K562 (cell line): Measurements from ENCODE around the gene GAL3ST3. TPM values are rescaled to one million over a fixed set of nuclear protein-coding genes. Genes with fewer than 3 reads are reported as not detected.

Source experiments
- BRD9 ChIP-seq: fragments of 450-650 bp; IDR thresholded peaks from 2 replicates; pipeline ENCODE4 v1.6.1; 2018; ENCODE audit warnings: low read depth; ENCODE audit not compliant: partially characterized antibody
- CBFB ChIP-seq: sonication (generic); formaldehyde crosslinking; IDR thresholded peaks from 2 replicates; pipeline ENCODE4 v1.4.0; 2020; ENCODE audit warnings: mild to moderate bottlenecking, missing genetic modification reagents
- HSF4 ChIP-seq: fragments of 250-450 bp; sonication (Bioruptor Pico); IDR thresholded peaks from 2 replicates; pipeline ENCODE4 v2.1.2; 2022; ENCODE audit warnings: mild to moderate bottlenecking, moderate library complexity, borderline replicate concordance
- KAT2B ChIP-seq: IDR thresholded peaks from one replicate; pipeline ENCODE4 v1.6.1; 2012; ENCODE audit warnings: low read depth, mild to moderate bottlenecking, control low read depth, inconsistent platforms, low read length, moderate library complexity
- MAFK ChIP-seq: IDR thresholded peaks from 2 replicates; pipeline ENCODE4 v1.6.1; 2011; ENCODE audit warnings: low read length, improper control_type of control experiment
- NFATC3 ChIP-seq: fragments of 450-650 bp; IDR thresholded peaks from 2 replicates; pipeline ENCODE4 v1.6.1; 2017; ENCODE audit warnings: mild to moderate bottlenecking
- NFIC ChIP-seq: fragments of 450-650 bp; IDR thresholded peaks from 2 replicates; pipeline ENCODE4 v1.6.1; 2017; ENCODE audit warnings: mild to moderate bottlenecking, inconsistent platforms
- NUFIP1 ChIP-seq: fragments of 450-650 bp; IDR thresholded peaks from 2 replicates; pipeline ENCODE4 v1.6.1; 2018; ENCODE audit not compliant: partially characterized antibody
- RBFOX2 ChIP-seq: fragments of 200-400 bp; formaldehyde crosslinking; IDR thresholded peaks from 2 replicates; pipeline ENCODE4 v1.6.1; 2017; ENCODE audit warnings: low read depth, mild to moderate bottlenecking, low read length, moderate library complexity
- STAG1 ChIP-seq: sonication (generic); formaldehyde crosslinking; IDR thresholded peaks from 2 replicates; pipeline ENCODE4 v1.5.0; 2020; ENCODE audit warnings: missing genetic modification reagents, borderline replicate concordance
- TAL1 ChIP-seq: fragments of 450-650 bp; IDR thresholded peaks from 2 replicates; pipeline ENCODE4 v1.6.1; 2016; ENCODE audit warnings: mild to moderate bottlenecking
- ZFP30 ChIP-seq: fragments of 250-450 bp; sonication (Bioruptor Pico); IDR thresholded peaks from 2 replicates; pipeline ENCODE4 v1.8.0; 2022; ENCODE audit warnings: moderate library complexity, mild to moderate bottlenecking, inconsistent platforms, borderline replicate concordance
- ZNF197 ChIP-seq: fragments of 200-800 bp; sonication (Bioruptor generic); IDR thresholded peaks from 2 replicates; pipeline ENCODE4 v1.6.1; 2016; ENCODE audit warnings: low read depth, missing genetic modification characterization, missing compliant biosample characterization
- ZNF232 ChIP-seq: sonication (generic); formaldehyde crosslinking; IDR thresholded peaks from 2 replicates; pipeline ENCODE4 v1.8.0; 2022; ENCODE audit warnings: mild to moderate bottlenecking, missing genetic modification reagents
- ZNF766 ChIP-seq: fragments of 200-800 bp; sonication (Bioruptor generic); conservative IDR thresholded peaks from 2 replicates; pipeline ENCODE4 v1.6.1; 2016; ENCODE audit warnings: missing genetic modification characterization, missing compliant biosample characterization
- polyA plus RNA-seq, 8 experiments: library from polyadenylated mRNA; depleted of rRNA in 4 of 8; stranded (reverse) in 5 of 8; unstranded in 3 of 8; fragments of >200 nt; fragmentation: Nextera tagmentation in 2 of 8; fragmentation: Illumina TruSeq in 1 of 8; extraction: Ambion mirVana in 2 of 8; extraction: Trizol in 1 of 8; gene quantifications; 2 replicates each; pipeline versions ENCODE4 v1.2.1 to v1.2.3, GENCODE V29; 2011 to 2014; ENCODE audit warnings: inconsistent platforms in 1 of 8, missing spikeins in 1 of 8
- total RNA-seq, 7 experiments: library from RNA; depleted of rRNA in 6 of 7; stranded (reverse); fragments of >200 nt in 6 of 7; fragmentation: Illumina TruSeq in 2 of 7; extraction: Trizol in 2 of 7; gene quantifications; 2 replicates each; pipeline versions ENCODE4 v1.2.1 to v1.2.3, GENCODE V29; 2011 to 2021; ENCODE audit warnings: low replicate concordance in 1 of 7
- TF ChIP-seq, protein P1 (sequence below), 2 experiments: IDR thresholded peaks in 1 of 2; conservative IDR thresholded peaks in 1 of 2; 2 replicates each; pipeline ENCODE4 v1.6.1; 2016; ENCODE audit warnings: low read depth in 2 of 2, mild to moderate bottlenecking in 1 of 2, missing compliant biosample characterization in 1 of 2, missing genetic modification characterization in 1 of 2, moderate library complexity in 1 of 2
- TF ChIP-seq, protein P2 (sequence below): fragments of 250-450 bp; sonication (Bioruptor Pico); IDR thresholded peaks from 2 replicates; pipeline ENCODE4 v1.8.0; 2021; ENCODE audit warnings: moderate library complexity, mild to moderate bottlenecking, inconsistent platforms
- TF ChIP-seq, protein P3 (sequence below), 2 experiments: fragments of 450-650 bp in 1 of 2; IDR thresholded peaks; 2 replicates each; pipeline ENCODE4 v1.6.1; 2011 to 2017; ENCODE audit warnings: low read depth in 2 of 2, antibody characterized with exemption in 1 of 2, borderline replicate concordance in 1 of 2, low read length in 1 of 2, mild to moderate bottlenecking in 1 of 2, mixed read lengths in 1 of 2; ENCODE audit not compliant: control insufficient read depth in 1 of 2
- TF ChIP-seq, protein P4 (sequence below), 3 experiments: fragments of 200-800 bp in 1 of 3; sonication (Bioruptor generic) in 1 of 3; sonication (generic) in 1 of 3; formaldehyde crosslinking in 1 of 3; IDR thresholded peaks; 2 replicates each; pipeline versions ENCODE4 v1.6.1 to v1.8.0; 2016 to 2022; ENCODE audit warnings: mild to moderate bottlenecking in 2 of 3, missing compliant biosample characterization in 2 of 3, missing genetic modification characterization in 2 of 3, missing genetic modification reagents in 1 of 3
- TF ChIP-seq, protein P5 (sequence below): fragments of 450-650 bp; formaldehyde crosslinking; IDR thresholded peaks from 2 replicates; pipeline ENCODE4 v1.4.0; 2020; ENCODE audit warnings: mild to moderate bottlenecking

The GAL3ST3 gene
- total and polyA plus RNA-seq, 9 of the 15 experiments (the other 6 are each of a cell fraction or from before 2014, with no cell fraction given), result not detected

DNA sequence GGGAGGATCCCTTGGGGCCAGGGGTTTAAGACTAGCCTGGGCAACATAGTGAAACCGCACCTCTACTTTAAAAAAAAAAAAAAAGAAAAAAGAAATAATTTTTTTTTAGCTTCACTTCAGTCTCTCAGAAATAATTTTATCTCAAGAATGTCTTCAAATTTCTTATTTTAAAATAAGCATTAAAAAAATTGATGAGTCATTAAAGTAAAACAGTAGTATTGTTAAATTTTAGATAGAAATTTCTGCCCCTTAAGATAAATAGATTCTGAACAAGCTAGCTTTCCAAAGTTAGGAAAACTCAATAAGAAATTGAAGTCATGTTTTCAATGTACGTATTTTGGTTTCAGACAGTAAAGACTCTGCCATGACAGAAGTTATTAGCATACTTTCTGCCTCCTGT lies 13.4 kb upstream of the GAL3ST3 start (continued):
- TF ChIP-seq STAG1 (CRISPR knock-in tag) (no peak), MAFK (peak; percentile 14; the same call in 1 of the 2 replicates), NUFIP1 (no peak), BRD9 (no peak), RBFOX2 (no peak), KAT2B (no peak), NFATC3 (no peak), ZNF766 (CRISPR knock-in tag) (no peak), ZNF232 (CRISPR knock-in tag) (no peak), CBFB (CRISPR knock-in tag) (no peak), ZFP30 (CRISPR knock-in tag) (no peak), HSF4 (CRISPR knock-in tag) (no peak), NFIC (no peak), ZNF197 (CRISPR knock-in tag) (no peak), TAL1 (no peak)
- TF ChIP-seq, protein P1, sequence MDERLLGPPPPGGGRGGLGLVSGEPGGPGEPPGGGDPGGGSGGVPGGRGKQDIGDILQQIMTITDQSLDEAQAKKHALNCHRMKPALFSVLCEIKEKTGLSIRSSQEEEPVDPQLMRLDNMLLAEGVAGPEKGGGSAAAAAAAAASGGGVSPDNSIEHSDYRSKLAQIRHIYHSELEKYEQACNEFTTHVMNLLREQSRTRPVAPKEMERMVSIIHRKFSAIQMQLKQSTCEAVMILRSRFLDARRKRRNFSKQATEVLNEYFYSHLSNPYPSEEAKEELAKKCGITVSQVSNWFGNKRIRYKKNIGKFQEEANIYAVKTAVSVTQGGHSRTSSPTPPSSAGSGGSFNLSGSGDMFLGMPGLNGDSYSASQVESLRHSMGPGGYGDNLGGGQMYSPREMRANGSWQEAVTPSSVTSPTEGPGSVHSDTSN (CRISPR knock-in tag; IDR thresholded peaks at IDR 0.05; ENCODE audit: low read depth), result no peak
- TF ChIP-seq, protein P1 (tag; conservative IDR thresholded peaks at IDR 0.05; ENCODE audit: low read depth), result no peak
- TF ChIP-seq, protein P2, sequence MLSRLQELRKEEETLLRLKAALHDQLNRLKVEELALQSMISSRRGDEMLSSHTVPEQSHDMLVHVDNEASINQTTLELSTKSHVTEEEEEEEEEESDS (CRISPR knock-in tag), result no peak
- TF ChIP-seq, protein P3, sequence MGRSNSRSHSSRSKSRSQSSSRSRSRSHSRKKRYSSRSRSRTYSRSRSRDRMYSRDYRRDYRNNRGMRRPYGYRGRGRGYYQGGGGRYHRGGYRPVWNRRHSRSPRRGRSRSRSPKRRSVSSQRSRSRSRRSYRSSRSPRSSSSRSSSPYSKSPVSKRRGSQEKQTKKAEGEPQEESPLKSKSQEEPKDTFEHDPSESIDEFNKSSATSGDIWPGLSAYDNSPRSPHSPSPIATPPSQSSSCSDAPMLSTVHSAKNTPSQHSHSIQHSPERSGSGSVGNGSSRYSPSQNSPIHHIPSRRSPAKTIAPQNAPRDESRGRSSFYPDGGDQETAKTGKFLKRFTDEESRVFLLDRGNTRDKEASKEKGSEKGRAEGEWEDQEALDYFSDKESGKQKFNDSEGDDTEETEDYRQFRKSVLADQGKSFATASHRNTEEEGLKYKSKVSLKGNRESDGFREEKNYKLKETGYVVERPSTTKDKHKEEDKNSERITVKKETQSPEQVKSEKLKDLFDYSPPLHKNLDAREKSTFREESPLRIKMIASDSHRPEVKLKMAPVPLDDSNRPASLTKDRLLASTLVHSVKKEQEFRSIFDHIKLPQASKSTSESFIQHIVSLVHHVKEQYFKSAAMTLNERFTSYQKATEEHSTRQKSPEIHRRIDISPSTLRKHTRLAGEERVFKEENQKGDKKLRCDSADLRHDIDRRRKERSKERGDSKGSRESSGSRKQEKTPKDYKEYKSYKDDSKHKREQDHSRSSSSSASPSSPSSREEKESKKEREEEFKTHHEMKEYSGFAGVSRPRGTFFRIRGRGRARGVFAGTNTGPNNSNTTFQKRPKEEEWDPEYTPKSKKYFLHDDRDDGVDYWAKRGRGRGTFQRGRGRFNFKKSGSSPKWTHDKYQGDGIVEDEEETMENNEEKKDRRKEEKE (IDR thresholded peaks at IDR 0.05; ENCODE audit: borderline replicate concordance in 1 of 2, control insufficient read depth in 1 of 2, low read depth in 2 of 2, low read length in 1 of 2), result no peak
- TF ChIP-seq, protein P4, sequence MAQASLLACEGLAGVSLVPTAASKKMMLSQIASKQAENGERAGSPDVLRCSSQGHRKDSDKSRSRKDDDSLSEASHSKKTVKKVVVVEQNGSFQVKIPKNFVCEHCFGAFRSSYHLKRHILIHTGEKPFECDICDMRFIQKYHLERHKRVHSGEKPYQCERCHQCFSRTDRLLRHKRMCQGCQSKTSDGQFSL (CRISPR knock-in tag; IDR thresholded peaks at IDR 0.05), result no peak
- TF ChIP-seq, protein P4 (tag; IDR thresholded peaks at IDR 0.05), result no peak
- TF ChIP-seq, protein P5, sequence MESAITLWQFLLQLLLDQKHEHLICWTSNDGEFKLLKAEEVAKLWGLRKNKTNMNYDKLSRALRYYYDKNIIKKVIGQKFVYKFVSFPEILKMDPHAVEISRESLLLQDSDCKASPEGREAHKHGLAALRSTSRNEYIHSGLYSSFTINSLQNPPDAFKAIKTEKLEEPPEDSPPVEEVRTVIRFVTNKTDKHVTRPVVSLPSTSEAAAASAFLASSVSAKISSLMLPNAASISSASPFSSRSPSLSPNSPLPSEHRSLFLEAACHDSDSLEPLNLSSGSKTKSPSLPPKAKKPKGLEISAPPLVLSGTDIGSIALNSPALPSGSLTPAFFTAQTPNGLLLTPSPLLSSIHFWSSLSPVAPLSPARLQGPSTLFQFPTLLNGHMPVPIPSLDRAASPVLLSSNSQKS, result no peak
